Measurements from ENCODE around the gene NOL4L.

NOL4L gene

DNA sequence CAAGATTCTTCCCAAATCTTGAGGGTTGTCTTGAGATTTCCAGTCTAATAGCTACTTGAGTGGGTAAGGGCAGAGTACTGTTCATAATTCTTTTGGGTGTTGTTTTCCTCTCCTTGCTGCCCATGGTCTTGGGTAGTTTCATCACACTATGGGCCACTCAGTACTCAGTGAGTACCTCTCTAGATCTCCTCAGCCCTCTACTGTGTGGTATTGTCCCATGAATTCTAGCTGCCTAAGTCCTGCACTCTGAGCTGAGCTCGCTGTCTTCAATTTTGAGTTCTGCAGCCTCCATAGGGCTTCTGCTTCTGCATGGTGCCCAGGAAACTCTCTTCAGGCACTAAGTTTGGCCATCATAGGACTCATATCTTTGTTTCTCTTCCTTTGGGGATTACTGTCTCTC lies 184.7 kb downstream of the NOL4L start:
- no peak for DNase-seq

DNA sequence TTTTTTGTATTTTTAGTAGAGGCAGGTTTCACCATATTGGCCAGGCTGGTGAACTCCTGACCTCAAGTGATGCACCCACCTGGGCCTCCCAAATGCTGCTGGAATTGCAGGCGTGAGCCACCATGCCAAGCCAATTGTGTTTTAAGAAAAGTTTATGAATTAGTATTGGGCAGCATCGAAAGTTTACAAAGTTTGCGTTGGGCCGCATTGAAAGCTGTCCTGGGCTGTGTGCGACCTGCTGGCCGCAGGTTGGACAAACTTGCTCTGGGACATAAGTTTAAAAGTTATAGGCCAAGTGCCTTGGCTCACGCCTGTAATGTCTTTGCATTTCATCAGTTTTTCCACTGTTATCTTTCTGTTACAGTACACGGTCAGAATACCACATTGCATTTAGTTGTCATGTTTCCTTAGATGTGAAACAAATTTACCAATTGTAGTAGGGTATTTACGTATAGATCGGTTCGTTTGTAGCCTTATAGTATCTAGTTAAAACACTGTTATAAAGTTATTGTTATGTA lies 187.5 kb downstream of the NOL4L start:
- no peak for DNase-seq

DNA sequence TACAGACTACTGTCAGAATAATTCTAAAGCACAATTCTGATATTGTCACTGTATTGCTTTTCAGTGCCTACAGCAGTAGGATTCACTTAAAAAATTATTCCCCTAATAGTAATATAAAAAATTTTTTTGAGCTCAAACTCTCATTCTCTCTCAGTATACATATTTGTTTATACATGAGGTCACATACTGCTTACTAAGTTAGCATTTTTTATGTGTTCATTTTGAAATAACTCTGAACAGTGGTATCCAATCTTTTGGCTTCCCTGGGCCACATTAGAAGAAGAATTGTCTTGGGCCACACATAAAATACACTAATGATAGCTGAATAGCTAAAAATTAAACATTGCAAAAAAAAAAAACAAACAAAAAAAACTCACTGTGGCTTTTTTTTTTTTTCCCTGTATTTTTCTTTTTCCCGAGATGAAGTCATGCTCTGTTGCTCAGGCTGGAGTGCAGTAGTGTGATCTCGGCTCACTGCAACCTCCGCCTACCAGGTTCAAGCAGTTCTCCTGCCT lies 188.4 kb downstream of the NOL4L start:
- DNase-seq = no peak

DNA sequence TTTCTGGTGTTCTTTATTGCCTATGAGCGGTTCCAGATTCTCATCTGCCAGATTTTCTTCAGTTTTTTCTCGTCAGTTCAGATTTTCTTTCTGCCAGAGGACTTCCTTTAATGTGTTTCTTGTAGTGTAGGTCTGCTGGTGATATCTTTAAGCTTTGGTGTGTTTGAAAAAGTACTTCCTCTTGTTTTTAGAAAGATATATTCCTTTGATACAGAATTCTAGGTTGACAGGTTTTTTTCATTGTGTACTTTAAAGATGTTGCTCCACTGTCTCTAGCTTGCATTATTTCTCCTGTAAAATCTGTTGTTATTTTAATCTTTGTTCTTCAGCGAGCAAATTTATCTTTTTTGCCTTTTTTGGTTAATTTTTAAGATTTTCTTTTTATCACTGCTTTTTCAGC lies 190.1 kb downstream of the NOL4L start:
- DNase-seq = no peak

All from CD4-positive, alpha-beta T cell treated with Interleukin-17A for 1 hour (primary cell).